Measurements from ENCODE around the gene ADCY3.

DNA sequence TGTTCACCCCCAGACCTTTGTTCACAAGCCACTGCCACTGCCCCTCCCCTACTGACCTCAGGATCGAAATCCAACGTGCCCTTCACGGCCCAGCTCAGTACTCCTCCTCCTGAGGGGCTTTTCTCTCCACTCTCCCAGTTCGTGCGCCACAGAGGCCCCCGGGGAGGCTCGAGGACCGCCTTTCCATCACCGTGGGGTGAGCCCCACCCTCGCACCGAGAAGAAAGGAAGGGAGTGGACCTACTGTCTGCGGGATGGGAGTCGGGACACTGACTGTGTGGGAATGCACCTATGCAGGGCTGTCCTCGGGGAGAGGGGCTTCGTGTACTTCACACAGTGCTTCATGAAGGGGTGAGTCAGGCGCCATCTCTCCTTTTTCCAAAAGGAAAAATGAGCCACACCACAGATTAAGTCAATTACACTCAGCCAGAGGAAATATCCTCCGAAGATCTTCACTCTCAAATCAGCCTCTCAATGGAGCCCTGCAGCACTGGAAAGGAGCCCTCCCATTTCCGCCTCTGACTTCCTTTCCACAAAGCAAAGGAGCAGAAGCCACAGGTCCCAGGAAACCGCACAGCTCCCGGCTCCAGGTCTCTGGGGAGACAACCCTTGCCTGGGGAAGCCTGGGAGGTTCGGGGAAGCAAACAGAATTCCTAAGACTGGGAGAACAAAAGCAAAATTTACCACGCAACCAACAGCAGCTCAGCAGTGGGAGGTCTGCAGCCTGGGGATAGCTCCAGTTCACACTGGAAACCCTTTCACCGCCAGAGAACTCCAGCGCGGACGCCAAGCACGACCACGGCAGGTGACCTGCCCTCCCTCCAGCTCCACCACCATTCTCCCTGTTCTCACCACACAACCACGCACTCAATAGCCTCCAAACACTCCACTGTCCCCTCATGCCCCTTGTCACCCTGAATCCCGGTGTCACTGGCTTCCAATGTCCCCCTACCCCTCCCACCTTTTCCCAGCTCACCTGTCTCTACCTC, 21.6 kb downstream of the ADCY3 start:
- TF ChIP-seq, protein P1, sequence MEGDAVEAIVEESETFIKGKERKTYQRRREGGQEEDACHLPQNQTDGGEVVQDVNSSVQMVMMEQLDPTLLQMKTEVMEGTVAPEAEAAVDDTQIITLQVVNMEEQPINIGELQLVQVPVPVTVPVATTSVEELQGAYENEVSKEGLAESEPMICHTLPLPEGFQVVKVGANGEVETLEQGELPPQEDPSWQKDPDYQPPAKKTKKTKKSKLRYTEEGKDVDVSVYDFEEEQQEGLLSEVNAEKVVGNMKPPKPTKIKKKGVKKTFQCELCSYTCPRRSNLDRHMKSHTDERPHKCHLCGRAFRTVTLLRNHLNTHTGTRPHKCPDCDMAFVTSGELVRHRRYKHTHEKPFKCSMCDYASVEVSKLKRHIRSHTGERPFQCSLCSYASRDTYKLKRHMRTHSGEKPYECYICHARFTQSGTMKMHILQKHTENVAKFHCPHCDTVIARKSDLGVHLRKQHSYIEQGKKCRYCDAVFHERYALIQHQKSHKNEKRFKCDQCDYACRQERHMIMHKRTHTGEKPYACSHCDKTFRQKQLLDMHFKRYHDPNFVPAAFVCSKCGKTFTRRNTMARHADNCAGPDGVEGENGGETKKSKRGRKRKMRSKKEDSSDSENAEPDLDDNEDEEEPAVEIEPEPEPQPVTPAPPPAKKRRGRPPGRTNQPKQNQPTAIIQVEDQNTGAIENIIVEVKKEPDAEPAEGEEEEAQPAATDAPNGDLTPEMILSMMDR (conservative IDR thresholded peaks at IDR 0.05), result no peak
- no peak for TF ChIP-seq ZFX (IDR thresholded peaks at IDR 0.05)

Measured in C4-2B (cell line).